Globus pallidus (tissue), 1 donor: ENCODE results near the gene EEF2K.
"Not testable (repeated sequence)": the region's sequence is repeated elsewhere in the genome, so short reads cannot be mapped to it uniquely, and the experiment has no call there.

Source experiments
- DNase-seq: peaks from one replicate; pipeline ENCODE4 v3.0.0-alpha.2; 2015; ENCODE audit warnings: low spot score

EEF2K gene

DNA sequence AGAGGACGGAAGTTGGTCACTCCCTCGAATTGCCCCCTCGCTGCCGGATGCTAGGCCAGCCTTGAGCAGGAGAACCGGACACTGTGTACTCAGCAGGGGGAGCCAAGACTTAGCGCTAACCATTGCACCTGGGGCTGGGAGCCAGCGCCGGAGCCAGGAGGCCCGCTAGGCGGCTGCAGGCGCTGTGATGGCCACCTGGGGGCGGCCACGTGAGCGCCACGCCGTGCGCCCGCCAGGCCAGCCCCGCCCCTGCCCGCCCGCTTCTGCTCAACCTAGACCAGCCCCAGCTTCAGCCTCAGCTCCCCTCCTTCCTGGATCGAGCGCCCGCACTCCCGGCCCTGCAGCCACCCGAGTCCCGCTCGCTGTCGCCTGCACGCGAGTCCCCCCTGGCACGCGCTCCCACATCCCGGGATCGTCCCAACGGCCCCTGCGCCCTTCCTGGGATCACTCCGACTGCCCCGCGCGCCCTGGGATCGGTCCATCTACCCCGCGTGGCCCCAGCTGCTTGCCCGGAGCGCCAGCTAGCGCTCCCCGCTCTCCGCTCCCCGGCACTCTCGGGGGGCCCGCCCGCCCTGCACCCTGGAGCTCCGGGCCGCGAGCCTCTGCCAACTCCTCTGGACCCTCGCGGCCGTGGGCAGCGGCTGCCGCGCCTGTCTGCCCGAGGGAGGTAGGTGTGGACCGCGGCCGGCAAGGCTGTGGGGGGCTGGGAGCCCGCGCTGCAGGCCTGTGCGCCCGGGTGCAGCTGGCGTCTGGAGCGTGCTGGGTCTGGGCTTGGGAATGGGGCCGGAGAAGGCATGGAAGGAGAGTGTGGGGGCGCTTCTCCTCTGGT, at the start of gene EEF2K:
Gene EEF2K, plus strand, starts transcription at position 266 of the 829 bp plus-strand sequence. CDS start 19,452 bp downstream, outside the sequence.
- peak; percentile 77 for DNase-seq

DNA sequence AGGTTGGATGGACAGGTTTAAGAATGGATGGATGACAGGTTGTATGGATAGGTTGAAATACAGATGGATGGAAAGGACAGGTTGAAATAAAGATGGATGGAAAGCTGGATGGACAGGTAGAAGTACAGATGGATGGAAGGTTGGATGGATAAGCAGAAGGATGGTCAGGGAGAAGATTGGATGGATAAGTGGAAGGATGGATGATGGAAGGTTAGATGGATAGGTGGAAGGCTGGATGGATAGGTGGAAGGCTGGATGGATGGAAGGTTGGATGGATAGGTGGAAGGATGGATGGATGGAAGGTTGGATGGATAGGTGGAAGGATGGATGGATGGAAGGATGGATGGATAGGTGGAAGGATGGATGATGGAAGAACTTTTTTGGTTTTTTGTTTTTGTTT, 44.7 kb upstream of the EEF2K start:
- DNase-seq, result no peak

DNA sequence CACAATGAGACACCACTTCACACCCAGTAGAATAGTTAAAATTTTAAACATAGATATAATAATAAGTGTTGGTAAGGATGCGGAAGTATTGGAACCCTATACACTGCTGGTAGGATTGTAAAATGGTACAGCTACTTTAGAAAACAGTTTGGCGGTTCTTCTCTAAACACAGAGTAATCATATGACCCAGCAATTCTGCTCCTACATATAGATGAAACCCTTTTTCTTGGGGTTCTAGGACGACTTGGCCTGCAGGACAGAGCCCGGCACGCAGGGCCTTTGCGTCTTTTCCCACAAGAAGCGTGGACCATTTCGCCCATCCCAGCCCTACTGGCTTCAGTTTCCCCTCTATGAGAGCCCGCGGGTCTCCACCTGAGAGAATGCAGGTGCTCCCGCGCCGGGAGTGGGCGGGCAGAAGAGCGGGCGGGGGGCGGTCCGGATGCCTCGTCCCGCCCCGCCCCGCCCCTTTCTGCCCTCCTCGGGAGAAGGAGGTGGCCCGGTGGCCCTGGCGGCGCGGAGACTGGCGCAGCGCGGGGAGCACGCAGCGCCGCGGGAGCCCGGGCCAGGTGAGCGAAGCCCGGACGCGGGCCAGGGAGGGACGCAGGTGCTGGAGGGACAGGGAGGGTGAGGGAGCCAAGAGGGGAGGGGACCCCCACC, 44.0 kb upstream of the EEF2K start, which contains the start of gene SDR42E2:
Gene SDR42E2, plus strand, starts transcription at position 508 of the 657 bp plus-strand sequence. CDS start 3,077 bp downstream, outside the sequence.
- DNase-seq, result no peak

DNA sequence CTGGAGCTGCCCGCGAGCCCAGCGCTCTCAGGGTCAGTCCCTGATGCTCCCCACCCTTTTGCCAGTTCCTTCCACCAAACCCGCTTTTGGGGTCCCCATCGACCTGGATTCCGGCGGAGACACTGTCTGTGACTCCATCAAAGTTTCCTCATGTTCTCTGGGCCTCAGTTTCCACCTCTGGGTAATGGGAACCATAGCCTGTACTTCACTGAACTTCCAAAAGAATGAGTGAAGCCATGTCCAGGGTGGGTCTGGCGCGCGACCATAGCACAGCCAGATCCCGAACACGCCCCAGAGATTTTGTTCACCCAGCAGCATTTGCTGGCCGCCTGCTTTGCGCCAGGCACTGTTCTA, 43.4 kb upstream of the EEF2K start:
- no peak for DNase-seq

DNA sequence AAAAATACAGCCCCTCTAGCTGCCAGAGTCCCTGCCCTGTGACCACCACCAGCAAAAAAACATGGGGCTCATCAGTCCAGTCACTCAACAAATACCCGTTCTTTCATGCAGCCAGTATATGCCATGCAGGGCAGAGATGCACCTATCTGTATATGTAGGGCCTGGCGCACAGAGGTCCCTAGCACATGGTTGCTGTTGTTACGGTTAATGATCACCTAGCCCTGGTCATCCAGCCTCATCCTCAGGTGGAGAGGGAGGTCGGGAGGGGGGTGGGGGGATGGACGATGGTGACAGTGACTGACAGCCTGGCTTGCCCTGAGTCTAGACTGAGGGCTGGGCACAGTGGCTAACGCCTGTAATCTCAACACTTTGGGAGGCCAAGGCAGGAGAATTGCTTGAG, 42.3 kb upstream of the EEF2K start:
- no peak for DNase-seq

DNA sequence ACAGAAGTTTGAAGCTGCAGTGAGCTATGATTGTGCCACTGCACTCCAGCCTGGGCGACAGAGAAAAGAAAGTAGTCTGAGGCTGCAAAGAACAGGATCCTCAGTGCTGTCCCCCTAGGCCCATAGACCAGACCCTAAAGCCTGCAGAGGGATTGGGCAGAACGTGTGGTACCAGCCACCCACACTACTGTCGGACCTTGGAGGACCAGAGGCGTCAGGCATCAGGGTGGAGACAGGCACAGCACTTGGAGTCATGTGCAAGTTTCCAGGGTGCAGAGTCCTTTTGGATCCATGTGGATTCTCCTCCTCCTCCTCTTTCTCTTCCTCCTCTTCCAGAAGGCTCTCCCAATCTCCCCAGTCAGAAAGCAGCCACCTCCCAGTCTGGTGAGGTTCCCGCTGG, 41.6 kb upstream of the EEF2K start:
- DNase-seq, result no peak

DNA sequence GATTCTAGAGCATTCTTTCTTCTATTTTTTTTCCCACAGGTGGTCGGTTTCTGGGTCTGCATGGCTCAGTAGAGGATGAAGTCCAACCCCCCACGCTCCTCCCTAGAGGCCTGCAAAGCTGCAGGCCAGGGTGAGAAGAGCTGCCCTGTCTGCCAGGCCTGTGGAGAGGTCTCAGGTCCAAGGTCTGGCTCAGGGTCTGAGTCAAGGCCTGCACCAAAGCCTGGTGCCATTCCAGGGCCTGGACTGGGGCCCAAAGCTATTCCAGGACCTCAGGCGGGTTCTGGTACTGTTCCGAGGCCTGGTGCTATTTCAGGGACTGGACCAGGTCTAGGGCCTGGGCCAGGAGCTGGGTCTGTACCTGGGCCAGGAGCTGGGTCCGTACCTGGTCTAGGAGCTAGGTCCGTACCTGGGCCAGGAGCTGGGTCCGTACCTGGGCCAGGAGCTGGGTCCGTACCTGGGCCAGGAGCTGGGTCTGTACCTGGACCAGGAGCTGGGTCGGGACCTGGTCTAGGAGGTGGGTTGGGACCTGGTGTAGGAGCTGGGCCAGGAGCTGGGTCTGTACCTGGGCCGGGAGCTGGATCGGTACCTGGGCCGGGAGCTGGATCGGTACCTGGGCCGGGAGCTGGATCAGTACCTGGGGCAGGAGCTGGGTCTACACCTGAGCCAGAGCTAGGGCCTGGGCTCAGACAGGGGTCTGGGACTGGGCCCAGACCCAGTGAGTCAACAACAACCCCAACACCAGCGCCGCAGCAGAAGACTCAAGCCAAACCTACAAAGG, 40.4 kb upstream of the EEF2K start:
- no peak for DNase-seq

DNA sequence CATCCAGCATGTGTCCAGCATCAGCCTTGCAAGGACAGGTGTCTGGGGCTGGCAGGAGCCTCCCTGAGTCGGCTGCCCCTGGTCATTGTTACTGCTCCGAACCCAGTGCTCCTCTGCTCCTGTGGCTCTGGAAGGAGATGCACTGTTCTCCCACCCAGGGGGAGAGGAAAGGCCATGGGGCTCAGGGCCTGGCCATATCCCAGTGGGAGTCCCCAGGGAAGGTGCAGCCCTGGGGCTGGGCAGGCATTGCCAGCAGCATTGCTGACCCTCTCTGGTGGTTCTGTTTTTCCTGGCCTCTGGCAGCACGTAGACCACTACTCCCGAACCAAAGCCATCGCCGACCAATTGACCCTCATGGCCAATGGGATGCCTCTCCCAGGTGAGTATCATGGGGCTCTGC, 34.1 kb upstream of the EEF2K start:
- no peak for DNase-seq

DNA sequence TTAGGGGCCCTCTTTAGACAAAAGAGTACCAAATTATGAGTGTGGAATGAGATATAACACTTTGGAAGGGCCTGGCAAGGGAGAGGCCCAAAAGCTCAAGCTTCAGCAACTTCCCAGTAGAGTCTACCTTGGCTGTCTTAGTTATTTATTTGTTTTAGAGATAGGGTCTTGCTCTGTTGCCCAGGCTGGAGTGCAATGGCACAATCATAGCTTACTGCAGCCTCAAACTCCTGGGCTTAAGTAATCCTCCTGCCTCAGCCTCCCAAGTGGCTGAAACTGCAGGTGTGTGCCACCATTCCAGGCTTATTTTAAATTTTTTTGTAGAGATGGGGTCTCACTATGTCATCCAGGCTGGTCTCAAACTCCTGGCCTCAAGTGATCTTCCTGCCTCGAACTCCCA, 33.4 kb upstream of the EEF2K start:
- not testable (repeated sequence) for DNase-seq

DNA sequence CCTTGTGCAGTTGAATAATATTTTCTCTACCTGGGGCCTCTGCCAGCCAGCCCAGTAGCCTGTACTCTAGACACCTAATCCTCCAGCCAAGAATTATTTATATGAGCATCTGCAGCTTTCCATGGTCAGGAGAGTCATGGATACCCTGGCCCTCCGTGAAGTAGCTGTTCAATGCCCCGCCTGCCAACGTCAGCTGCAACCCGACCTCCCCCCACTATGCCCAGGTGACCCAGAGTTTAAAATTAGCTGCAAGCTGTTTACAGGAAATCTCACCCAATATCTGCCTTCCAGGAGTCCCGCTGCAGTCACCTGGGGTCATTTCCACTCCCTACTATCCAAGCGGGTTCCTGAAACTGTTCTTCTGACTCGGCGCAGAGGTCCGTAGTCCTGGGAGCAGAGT, 31.4 kb upstream of the EEF2K start:
- DNase-seq, result no peak

DNA sequence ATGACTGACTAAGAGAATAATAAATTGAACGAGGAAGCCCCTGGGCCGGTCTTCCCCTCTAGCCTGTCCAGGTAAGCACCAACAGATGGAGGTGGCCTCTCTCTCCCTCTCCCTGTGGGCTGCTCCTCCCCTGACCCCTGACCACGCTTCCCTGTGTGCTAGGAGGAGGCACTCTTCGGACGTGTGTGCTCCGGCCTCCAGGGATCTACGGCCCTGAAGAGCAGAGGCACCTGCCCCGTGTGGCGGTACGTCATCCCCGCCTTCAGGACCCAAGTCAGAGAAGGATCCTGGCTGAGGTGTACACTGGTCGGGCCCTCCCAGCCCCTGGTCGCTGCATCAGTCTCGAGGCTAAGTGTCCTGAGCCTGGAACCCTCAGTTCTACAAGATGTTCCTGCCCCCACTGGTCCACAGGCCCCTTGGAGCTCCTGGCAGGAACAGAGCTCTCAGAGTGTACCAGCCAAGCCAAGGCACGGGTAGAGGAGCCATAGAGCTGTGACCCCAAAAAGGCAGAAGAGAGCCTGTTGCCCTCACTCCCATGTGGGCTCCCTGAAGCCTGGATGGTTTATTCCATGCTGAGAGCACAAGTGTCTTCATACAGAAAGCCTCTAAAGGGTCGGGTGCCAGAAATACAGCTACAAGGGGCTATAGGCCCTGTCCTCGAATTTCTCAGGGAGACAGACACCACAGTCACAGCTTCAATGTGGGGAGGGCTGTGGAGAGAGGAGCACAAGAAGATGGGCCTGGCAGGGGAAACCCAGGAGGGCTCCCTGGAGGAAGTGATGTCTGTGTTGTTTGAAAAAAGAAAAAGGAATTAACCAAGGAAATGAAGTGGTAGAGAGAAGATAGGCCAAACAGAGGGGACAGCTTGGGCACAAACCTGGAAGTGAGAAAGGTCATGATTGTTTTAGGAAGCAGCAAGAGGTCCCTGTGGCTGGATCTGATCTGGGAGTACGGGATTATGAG, 27.8 kb upstream of the EEF2K start:
- no peak for DNase-seq

DNA sequence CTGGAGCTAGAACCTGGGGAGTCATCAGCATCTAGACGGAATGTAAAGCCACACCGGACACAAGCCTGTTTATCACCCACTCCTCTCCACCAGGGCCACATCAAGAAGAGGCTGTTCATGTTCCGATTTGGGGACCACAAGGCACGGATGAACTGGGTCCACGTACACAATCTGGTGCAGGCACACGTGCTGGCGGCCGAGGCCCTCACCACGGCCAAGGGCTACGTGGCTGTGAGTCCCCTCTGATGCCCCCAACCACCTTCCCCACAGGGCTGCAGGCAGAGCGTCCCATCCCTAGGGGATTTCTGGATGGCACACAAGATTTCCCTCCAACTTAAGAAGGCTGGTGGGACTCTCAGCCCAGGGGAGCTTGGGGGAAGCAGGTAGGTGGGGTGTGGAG, 24.7 kb upstream of the EEF2K start:
- DNase-seq, result no peak

DNA sequence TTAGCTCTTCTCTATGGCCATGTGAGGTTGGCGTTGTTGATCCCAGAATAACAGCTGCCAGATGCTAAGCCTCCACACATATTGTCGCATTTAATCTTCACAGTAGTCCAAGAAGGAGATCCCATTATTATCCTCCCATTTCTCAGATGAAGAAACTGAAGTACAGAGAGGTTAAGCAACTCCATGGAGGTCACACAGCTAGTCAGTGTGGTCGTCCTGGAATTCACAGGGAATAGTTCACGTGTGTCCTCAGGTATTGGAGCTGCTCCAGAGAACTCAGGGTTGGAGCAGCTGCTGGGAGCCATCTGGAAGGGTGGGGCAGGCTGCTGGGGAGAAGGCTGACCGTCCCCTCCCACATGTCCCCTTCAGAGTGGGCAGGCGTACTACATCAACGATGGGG, 24.2 kb upstream of the EEF2K start:
- DNase-seq, result no peak

DNA sequence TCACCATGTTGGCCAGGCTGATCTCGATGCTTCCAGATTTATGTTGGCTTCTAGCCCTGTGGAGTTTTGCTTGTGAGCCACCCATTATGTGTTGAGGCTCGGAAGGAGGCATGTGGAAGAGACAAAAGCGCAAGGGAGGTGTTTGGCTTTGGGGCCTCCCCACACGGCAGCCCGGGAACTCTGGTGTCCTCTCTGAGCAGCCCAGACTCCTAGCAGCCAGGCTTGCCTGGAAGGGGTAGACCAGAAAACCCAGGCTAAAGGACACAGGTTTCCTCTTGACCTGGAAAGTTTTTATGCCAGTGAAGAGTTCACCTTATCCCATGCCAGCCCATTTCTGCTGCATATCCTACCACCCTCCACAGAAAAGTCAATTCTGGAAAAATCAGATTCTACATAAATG, 22.7 kb upstream of the EEF2K start:
- no peak for DNase-seq

DNA sequence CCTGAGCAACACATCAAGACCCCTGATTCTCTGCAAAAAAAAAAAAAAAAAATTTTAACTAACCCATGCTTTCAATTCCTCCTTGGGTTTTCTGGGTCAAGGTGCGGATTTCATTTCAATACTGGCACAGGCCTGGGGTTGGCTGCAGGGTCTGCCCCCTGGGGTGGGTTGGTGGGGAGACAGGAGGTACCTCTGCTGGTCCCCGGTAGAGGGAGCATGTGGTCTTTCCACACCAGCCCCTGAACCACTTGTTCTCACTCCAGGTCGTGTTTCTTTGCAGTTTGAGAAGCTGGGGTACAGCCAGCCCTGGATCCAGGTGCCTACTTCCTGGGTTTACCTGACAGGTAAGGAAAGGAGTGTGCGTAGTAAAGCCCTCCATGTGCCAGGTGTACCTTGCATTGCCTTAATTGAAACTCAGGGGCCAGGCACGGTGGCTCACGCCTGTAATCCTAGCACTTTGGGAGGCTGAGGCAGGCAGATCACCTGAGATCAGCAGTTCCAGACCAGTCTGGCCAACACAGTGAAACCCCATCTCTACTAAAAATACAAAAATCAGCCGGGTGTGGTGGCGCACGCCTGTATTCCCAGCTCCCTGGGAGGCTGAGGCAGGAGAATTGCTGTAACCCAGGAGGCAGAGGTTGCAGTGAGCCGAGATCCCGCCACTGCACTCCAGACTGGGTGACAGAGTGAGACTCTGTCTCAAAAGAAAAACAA, 22.0 kb upstream of the EEF2K start:
- no peak for DNase-seq

DNA sequence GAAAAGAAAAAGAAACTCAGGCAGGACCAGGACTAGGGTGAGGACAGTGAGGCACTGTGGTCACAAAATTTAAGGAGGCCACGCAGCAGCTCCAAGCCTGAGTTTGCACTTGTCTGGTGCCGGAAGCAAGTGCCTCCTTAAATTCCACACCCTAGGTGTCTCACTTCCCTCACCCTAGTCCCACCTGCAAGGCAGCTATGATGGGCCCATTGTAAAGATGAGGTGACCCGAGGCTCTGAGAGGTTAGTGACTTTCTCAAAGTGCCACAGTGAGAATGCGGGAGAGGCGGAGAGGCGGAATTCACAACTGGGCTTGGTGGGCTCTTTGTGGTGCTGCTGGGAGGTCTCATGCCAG, 21.5 kb upstream of the EEF2K start:
- no peak for DNase-seq

DNA sequence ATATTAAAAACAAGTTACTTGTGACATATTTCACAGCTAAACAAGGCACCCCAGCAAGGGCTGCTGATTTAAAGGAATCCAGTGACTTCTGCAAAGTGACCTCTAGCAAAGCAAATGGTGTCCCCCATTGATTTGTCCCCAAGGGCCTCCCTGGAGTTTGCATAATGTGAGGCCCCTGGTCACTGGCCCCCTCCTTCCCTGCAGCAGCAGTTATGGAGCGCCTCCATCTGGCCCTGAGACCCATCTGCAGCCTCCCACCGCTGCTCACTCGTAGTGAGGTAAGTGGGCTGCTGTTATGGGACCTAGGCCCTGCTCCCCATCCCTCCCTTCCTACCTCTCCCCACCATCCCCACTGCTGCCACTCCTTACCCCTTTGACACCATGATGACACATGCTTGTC, 19.6 kb upstream of the EEF2K start:
- no peak for DNase-seq

DNA sequence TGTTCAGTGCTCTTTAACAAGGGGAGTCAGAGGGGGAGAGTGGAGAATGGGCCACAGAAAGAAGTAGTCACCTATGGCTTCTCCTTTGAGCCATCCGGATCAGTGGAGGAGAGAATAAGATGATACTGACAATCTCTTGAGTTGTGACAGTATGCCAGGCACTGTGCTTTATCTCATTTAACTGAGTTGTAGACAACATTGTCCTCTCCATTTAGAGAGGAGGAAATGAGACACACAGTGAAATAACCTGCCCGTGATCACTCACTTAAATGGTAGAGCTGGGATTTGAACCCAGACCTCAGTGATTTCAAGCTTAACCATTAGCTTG, 17.8 kb upstream of the EEF2K start:
- no peak for DNase-seq

DNA sequence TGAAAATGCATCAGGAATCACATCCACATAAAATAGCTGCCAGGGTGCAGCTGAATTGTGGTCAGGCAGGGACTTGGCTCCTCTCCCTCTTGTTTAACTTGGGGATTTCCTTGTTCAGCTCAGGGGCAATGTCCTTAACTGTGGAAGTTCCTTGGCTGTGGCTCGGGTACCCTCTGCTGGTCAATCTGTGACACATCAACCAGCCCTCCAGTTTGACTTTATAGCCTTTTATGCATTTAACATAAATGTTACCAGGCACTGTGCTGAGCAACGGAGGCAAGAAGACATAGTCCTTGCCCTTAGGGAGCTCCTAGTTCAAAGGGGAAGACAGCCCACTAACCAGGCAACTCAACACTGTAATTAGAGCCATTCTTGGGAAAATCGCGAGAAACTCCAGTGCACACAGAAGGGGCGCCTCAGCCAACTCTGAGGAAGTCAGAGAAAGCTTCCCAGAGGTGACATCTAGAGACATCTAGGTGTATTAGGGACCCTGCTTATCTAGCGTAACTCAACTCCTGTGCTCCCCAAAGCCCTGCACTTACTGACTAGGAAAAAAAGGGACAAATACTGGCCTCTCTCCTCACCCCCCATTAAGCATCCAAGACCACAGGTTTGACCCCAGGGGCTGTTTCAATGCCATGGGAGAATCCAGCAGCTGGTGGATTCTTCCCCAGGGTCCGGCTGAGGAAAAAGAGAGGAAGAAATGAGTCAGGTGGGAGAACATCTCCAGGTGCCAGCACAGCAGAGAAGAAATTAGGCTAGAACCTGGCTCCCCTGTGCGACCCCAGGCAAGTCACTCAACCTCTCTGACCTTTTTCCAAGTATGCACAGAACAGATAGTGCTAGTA, 17.3 kb upstream of the EEF2K start:
- DNase-seq, result peak; percentile 72

DNA sequence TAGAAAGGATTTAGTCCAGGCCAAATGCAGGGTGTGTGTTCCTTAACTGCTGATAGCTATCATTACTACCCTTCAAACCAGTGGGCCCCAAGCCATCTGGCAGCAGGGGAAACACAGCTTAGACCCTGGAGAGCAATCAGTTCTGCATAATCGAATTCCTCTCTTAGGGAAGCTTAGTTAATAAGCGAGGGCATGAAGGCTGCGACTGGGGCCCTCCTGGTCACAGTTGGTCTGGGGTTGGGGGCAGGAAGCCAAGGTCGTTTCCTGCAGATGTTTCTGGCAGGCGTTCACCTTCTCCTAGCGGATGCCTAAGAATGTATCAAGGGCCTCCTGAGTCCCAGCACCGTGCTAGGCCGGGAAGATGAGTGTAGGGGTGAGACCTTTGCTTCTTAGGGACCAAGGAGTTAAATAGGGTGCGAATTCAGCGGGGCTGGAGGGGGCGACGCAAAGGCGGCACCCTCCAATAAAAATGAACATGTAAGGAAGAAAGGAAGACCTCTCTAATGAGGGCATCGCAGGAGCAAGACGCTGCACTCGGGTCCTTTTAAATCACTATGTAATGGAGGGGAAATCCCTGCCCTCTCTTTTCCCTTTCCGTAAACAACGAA, 16.5 kb upstream of the EEF2K start:
- no peak for DNase-seq
